NCI-H2081 treated with DMSO at 0.1 percent for 48 hours (cell line): ENCODE results near the gene CABP5.

Source experiments
- DNase-seq: peaks from one replicate; lab custom pipeline; 2025; lab: John Stamatoyannopoulos, UW

The CABP5 gene

DNA sequence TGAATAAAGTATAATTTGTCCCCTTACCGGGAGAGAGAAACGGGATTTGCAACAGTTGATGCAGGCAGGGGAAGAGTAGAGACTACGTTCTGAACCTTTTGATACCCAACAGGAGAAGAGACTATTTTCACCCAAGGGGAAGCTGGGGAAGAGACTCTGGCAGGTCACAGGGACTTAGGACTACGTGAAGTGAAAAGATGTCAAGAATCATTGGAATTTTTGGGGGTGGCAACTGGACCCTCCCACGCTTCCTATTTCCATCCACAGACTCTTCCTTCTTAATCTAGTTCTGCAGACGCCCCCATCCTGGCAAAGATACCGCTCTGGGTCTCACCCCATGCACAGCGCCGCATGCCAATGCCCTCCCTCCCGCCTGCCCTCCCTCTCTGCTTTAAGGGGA is 13.8 kb downstream of the CABP5 start:
- no peak for DNase-seq

DNA sequence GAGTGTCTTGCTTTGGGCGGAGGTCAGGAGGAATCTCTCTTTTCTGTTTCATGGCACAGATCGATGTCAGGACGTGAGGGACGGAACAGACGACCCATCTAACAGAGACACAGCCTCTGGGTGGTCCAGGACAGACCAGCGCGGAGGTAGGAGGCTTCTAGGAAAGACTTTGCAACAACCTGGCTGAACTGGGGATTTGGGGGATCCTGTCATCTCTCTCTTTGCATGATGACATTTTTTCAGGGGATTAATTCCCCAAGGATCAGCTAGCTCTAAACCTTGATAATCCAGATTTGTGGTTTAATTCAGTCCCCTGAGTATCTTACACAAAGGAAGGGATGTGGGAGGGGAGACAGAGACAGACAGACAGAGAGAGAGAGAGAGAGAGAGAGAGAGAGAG is 14.4 kb downstream of the CABP5 start:
- DNase-seq, result no peak

DNA sequence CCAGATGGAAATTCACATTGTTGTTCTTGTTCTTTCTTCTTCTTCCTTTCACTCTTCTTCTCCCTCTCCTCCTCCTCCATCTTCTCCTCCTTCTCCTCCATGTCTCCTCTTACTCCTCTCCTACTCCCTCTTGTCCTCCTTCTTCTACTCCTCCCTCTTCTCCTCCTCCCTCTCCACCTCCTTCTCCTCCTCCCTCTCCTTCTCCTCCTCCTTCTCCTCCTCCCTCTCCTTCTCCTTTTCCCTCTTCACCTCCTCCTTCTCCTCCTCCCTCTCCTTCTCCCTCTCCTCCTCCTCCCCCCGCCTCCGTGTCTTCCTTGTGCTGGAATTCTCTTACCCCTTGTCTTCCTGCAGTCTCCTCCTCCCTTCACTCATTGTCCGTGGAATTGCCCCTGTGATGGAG is 18.4 kb downstream of the CABP5 start:
- DNase-seq, result no peak

DNA sequence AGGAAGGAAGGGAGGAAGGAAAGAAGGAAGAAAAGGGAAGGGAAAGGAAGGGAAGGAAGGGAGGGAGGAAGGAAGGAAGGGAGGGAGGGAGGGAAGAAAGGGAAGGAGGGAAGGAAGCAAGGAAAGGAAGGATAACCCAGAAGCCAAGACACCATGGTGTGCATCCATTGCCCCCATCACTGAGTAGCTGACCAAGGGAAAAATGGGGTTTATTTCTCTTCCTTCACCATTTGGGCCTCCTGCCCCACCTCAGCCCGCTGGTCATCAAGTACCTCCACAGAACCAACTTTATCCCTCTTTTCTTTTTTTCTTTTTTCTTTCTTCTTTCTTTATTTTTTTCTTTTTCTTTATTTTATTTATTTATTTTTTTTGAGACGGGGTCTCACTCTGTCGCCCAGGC is 20.4 kb downstream of the CABP5 start:
- DNase-seq, result no peak

DNA sequence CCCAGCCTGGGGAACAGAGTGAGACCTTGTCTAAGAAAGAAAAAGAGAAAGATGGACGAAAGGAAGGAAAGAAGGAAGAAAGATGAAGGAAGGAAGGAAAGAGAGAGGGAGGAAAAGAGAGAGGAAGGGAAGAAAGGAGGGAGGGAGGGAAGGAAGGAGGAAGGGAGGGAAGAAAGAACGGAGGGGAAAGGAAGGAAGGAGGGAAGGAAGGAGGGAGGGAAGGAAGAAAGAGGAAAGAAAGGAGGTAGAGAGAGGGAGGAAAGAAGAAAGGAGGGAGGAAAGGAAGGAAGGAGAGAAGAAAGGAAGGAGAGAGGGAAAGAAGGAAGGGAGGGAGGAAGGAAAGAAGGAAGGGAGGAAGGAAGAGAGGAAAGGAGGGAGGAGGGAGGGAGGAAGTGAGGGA is 20.9 kb downstream of the CABP5 start:
- no peak for DNase-seq

DNA sequence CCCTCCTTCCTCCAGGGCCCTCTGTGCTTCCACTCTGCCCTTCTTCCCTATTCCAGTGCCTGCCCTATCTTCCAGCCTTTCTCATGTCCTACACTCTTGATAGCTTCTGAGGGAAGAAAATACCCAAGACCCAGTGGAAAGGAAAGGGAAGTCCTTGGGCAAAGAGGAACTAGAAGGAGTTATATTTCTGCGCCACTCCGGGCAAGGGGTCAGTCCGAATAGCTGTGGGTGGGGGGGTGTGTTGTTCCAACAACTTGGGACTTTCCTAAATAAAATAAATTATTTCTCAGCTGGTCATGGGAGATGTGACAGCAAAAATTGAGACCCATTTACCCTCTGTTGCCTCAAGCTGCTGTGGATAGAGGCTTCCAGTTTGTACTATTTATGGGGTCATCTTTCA is 23.2 kb downstream of the CABP5 start:
- DNase-seq, result no peak

DNA sequence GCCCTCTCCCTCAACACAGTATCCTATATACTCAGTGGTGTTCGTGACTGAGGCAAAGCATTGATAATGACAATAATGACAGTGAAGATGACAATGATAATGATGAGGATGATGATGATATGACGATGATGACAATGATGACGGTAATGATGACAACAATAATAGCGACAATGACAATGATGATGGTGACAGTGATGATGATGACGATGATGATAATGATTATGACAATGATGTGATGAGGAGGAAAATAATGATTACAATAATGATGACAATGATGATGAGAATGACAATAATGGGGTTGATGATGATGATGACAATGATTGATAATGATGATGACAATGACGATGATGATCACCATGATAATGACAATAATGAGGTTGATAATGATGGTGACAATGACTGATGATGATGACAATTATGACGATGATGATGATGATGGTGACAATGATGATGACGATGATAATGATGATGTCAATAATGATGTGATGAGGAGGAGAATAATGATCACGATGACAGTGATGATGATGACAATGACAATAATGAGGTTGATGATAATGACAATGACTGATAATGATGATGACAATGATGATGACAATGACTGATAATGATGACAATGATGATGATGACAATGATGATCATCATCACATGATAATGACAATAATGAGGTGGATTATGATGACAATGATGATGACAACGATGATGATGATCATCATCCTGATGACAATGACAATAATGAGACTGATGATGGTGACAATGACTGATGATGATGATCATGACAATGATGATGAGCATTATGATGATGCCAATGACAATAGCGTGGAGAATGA is 32.7 kb downstream of the CABP5 start:
- no peak for DNase-seq

DNA sequence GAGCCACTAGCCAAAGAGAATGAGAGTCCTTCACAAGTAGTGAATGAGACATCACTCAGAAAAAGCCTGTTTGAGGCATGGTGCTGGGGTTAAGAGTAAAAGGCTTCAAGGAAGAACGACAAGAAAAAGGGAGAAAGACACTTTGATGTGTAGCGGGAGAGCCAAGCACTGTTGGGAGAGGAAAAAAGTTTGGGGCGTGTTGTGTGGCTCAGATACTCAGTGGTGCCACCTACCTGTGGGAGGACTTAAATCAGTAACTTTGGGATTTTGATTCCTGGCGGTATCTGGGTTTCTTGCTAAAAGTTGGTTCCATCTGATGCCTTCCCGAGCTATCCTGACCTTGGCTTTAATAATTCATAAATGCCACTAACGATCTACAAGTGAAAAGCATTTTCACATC is 37.1 kb downstream of the CABP5 start:
- no peak for DNase-seq

DNA sequence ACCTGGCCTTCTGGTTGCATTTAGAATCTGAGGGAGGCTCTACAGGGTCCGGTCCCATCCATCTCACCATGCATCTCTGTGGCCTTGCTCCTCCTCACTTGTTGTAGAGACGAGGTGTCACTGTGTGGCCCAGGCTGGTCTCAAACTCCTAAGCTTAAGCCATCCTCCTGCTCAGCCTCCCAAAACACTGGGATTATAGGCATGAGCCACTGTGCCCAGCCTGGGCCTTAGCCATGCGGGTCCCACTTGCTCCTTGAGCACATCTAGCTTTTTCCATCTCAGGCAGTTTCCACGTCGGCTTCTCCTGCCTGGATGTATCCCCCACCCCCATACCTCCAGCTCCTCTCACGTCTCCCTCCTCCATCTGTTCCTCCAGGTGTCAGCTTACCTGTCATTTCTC is 39.6 kb downstream of the CABP5 start:
- DNase-seq, result no peak

DNA sequence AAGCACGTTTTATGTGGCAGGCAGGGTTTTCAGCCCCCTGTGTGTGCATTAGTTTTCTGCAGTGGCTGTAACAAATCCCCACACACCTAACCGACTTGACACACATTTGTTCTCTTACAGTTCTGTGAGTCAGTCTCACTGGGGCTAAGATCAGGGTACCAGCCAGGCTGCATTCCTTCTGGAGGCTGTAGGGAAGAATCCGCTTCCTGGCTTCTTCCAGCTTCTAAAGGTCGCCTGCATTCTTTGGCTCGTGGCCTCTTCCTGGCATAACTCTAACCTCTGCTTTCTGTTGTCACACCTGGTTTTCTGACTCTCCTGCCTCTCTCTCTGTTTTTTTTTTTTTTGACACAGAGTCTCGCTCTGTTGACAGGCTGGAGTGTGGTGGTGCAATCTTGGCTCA is 43.0 kb downstream of the CABP5 start:
- DNase-seq, result no peak

DNA sequence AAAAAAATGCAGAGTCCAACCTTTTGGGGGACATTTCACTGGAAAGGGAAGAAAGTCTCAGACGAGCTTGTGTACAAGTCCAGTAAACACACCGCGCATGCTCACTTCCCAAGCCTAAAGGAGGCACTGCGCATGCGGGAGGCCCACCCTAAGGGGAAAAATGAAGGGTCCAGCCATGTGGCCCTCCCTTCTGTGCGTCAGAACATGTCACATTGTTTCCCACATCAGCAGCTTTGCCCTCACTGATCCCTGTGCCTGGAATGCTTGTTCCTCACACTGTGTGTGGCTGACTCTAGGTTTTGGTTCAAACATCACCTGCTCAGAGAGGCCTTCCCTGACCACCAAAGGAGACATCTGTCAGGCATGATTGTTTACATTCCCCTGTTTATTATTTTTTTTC is 45.1 kb downstream of the CABP5 start:
- no peak for DNase-seq

DNA sequence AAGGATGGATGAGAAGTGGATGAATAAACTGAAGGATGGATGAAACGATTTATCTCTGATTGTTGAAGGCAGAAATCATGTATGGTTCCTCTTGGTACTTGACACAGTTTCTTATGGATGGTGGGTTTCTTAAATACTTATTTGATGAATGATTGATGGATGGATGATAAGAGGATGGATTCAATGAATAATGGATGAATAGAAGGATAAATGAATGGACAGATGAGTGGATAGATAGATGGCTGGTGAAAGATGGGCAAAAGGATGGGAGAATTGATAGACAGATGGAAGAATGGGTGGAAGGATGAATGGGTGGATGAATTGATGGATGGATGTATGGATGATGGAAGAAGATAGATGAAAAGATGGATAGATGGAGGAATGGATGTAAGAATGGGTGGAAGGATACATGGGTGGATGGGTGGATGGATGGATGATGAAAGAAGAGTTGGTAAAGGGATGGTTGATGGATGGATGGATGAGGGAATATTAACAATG is 47.6 kb downstream of the CABP5 start:
- DNase-seq, result no peak

DNA sequence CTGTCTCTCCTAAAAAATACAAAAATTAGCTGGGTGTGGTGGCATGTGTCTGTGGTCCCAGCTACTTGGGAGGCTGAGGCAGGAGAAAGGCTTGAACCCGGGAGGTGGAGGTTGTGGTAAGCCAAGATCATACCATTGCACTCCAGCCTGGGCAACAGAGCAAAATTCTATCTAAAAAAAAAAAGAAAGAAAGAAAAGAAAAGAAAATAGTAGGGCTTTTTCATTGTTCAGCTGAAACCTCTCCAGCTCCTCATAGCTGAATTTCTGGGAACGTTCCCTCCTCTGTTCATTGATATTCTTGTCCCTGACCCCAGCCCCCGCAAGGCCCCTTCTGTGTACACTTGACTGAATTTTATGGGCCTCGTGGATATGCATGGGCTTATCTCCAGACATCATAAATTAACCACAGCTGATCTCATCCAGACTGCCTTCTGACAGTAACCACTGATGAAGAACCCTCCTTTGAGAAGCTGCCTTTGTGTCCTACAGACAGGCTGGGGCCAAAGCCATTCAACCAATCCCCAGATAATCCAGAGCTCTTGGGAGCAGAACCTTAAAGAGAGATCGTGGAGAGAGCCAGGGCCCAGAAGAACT is 49.6 kb downstream of the CABP5 start, which contains the start of gene ELSPBP1:
Gene ELSPBP1 (plus strand): TSS at position 424 of the 594 bp plus-strand sequence. CDS start 14,036 bp downstream, outside the sequence.
- DNase-seq, result no peak

DNA sequence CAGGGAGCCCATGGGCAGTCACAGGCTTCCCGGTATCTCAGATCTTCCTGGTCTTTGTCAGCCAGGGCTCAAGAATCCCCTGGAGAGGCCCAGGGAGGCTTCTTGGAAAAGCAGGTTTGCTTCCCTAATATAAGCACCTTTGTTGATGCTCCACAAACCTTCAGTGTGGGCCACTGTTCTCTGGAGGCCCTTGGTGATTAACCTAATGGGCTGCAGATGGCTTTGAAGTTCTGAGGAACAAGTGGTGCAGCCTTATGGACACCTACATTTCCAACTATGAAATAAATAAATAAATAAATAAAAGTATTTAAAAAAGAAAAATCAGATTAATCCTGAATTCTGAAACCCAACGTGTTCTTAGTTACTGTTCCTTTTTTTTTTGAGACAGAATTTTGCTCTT is 51.8 kb downstream of the CABP5 start, which contains the start of gene BSPH1:
Gene BSPH1 (minus strand): TSS at position 101 of the 400 bp plus-strand sequence. CDS start 89 bp downstream, at position 12.
- no peak for DNase-seq

DNA sequence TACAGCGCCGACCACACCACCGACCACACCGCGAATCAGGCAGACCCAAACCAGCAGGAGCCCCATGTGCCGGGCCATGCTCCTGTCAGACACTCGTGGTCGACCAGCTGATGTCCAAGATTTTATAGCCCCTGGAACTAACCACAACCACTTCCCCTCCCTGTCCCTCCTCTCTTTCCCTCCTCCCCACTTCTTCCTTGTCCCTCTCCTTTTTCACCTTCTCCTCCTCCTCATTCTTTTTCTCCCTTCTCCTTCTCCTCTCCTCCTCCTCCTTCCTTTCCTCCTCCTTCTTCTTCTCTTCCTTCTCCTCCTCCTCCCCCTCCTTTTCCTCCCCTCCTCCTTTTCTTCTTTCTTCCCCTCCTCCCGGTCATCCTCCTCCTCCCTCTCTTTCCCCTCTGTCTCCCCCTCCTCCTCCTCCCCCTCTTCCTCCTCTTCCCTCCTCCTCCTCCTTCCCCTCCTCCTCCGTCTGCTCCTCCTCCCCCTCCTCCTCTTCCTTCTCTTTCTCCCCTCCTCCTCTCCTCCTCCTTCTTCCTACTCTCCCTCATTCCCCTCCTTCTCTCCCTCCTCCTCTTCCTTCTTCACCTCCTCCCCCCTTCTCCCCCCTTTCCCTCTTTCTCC is 52.6 kb downstream of the CABP5 start:
- no peak for DNase-seq
